ENCODE measurements around the gene HID1.
A peak's percentile ranks its signal among the peaks of the same experiment; 100 is the strongest.
"Not testable (repeated sequence)": the region's sequence is repeated elsewhere in the genome, so short reads cannot be mapped to it uniquely, and the experiment has no call there.

HID1 gene

GRCh38 chr17:74922694-74923537 is 49.6 kb downstream of the HID1 start, which contains the start of gene USH1G:
TSS of gene USH1G (minus strand) at chr17:74923255. CDS start at chr17:74923073, 182 bp downstream.
- DNase-seq: no peak

GRCh38 chr17:74922172-74922571 is 50.4 kb downstream of the HID1 start:
- no peak for DNase-seq

DNA sequence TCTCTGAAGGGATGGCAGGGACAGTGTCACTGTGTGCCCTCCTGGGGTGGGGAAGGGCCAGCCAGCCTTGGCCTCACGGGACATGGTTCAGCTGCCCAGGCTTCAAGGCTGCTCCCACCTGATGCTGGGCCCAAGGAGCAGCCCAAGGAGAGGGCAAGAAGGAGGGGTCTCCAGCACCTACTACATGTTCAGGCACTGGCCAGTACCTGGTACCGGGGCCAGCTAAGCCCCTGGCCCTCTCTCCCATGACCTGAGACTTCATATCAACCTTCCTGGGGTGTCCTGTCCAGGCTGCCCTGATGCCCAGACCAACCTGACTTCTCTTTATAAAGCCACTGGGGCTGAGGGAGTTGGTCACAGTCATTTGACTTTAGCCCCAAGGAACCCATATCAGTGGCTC is 50.8 kb downstream of the HID1 start:
- no peak for DNase-seq

DNA sequence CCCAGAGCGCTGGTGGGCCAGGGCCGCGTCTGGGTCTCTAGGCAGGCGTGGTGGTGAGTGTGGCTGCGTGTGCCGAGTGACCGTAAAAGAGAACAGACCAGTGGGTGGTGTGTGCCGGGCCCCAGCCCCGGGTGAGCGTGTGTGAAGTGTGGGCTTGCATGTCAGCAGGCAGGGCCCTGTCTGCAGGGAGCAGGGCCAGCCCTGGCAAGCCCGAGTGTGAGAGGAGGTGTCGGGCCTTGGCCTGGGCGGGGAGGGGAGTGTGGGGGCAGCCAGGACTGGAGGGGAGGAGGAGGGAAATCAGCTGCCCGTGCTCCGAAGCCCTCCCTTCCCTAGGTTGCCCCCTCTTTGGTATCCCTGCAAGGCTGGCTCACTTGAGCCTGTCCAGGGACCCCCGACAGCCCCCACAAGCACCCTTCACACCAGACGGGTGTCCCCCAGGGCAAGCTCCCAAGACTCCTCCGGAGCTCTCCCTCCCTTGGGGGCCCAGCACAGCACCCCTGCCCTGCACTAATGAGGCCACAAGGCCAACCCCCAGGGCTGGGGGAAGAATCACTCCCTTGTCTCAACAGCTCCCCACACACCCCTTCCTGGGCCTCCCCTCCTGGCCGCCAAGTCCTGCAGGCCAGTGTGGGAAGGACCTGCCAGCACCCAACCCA is 51.4 kb downstream of the HID1 start:
- no peak for DNase-seq

DNA sequence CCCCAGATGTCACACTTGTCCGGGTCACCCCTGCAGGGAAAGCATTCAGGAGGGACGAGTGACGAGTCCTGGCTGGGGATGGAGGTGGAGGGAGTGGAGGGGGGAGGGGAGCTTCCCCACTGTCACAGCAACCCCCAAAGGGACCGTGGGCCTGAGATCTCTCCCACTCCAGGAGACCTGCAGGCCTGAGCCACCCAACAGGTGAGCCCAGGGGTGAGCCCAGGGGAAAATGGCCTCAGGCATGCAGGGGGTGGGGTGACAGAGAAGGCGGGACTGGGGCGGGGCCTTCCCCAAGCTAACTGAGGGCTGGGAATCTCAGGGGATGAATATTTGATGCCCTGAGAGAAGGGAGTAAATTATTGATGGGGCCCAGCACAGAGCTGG is 51.9 kb downstream of the HID1 start:
- no peak for DNase-seq

DNA sequence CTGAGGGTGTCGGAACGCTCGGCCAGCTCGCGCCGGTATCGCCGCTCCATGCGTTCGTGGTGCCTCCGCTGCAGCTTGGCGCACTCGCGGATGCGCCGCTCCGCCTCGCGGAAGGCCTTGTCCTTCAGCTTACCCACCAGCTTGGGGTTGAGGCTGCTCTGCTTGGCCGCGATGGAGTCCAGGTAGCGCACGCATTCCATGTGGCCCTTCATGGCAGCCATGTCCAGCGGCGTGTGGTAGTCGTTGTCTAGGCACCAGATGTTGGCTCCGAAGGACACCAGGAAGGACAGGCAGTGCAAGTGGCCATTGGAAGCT is 52.3 kb downstream of the HID1 start:
- no peak for DNase-seq

GRCh38 chr17:74919440-74920305 is 52.9 kb downstream of the HID1 start:
- peak in 1 of 2 donors; percentile 32 for DNase-seq

- DNase-seq: no peak
Observed at GRCh38 chr17:74918906-74919305, 53.7 kb downstream of the HID1 start.

DNA sequence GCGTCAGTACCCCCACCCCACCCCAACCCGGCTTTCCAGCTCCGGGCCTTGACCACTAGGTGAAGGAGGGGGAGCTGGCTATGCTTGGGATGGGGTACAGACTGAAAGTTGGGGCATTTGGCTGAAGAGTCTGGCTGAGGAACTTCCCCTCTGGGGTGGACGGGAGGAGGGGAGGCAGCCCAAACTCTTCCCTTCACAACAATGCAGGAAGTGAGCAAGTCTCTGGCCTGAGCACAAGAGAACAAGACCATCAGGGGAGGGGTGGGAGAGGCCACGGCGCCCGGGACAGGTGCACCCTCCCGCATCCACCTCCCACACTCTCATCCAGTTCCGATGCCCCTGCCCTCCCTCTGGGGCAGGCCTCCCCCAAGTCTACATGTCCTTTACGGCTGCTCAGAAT is 55.1 kb downstream of the HID1 start:
- DNase-seq: peak; percentile 55 to 58

DNA sequence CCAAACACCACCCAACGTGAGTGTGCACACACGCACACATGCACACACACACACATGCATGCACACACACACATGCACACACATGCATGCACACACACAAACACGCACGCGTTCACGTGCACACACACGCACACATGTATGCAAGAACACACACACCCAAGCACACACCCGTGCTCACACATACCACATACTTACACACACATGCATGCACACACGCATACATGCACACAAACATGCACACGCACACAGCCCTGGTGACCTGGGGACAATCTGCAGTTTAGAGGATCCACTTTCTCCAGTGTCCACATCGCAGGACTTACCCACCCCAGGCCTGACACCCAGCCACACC is 55.7 kb downstream of the HID1 start:
- no peak for DNase-seq

DNA sequence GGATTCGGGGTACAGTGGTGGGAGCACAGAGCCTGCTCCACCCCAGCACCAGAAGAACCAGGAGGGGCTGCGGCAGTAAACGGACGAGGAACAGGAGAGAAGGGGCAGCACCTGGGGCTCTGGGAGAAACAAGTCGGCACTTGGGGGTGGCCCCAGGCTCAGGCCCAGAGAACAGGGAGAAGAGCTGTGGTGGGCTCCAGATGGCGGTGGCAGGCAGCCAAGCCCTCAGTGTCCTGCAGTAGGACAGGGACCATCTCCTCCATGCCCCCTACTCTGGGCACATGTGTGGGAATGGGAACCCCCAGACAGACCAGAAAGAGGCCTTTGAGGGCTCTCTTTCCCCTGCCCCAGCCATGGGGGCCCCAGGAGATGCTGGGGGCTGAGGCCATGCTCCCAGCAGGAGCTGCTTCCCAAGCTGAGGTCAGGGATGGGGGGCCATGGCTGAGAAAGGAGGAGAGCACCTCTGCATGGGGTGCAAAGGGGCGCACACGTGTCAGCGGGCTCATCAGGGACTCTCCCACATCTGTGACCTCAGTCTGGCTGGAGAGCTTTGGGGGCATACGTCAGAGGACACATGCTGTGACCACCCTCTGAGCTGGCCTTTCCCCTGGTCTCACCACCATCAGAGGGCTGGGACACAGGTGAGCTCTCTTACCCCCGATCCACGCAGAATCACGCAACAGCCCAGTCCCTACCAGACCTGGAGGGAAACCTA is 56.3 kb downstream of the HID1 start:
- no peak for DNase-seq

- DNase-seq: not testable (repeated sequence)
Observed at GRCh38 chr17:74911423-74911822, 61.1 kb downstream of the HID1 start.

GRCh38 chr17:74909097-74909496 is 63.5 kb downstream of the HID1 start:
- not testable (repeated sequence) for DNase-seq

GRCh38 chr17:74907012-74907411 is 65.5 kb downstream of the HID1 start:
- DNase-seq: no peak

DNA sequence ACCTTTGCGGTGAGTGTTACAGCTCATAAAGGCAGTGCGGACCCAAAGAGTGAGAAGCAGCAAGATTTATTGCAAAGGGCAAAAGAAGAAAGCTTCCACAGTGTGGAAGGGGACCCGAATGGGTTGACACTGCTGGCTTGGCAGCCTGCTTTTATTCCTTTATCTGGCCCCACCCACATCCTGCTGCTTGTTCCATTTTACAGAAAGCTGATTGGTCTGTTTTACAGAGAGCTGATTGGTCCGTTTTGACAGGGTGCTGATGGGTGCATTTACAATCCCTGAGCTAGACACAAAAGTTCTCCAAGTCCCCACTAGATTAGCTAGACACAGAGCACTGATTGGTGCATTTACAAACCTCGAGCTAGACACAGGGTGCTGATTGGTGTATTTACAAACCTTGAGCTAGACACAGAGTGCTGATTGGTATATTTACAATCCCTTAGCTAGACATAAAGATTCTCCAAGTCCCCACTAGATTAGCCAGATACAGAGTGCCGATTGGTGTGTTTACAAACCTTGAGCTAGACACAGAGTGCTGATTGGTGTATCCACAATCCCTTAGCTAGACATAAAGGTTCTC is 66.3 kb downstream of the HID1 start:
- not testable (repeated sequence) for DNase-seq

GRCh38 chr17:74904687-74905409 is 67.7 kb downstream of the HID1 start:
- DNase-seq: no peak

GRCh38 chr17:74903671-74904070 is 68.9 kb downstream of the HID1 start:
- DNase-seq: no peak

DNA sequence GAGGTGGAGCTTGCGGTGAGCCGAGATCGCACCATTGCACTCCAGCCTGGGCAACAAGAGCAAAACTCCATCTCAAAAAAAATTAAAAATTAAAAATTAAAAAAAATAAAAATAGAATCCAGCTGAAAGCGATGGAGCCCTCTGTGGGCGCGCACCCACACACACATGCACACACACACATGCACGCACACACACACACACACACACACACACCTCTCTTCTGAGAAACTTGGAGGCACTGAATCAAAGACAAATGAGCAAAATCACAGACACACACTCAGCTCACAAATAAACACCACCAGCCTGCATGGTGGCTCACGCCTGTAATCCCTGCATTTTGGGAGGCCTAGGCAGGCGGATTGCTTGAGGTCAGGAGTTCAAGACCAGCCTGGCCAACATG is 69.5 kb downstream of the HID1 start:
- DNase-seq: no peak

GRCh38 chr17:74901353-74902135 is 71.0 kb downstream of the HID1 start:
- DNase-seq: no peak
